Esophagus (tissue), 2 donors: Measurements from ENCODE around the gene RAB8B. TPM values are rescaled to one million over a fixed set of nuclear protein-coding genes. Genes with fewer than 3 reads are reported as not detected.
A peak's percentile ranks its signal among the peaks of the same experiment; 100 is the strongest.

ENCODE experiments used
- H3K27ac ChIP-seq, 2 donors: one replicate each; pipeline ENCODE4 v1.5.1; 2013; ENCODE audit warnings: low read depth in 2 of 2, mild to moderate bottlenecking in 2 of 2, inconsistent platforms in 1 of 2, low read length in 1 of 2, moderate library complexity in 1 of 2
- H3K27me3 ChIP-seq, 2 donors: one replicate each; pipeline ENCODE4 v1.6.1; 2013; ENCODE audit warnings: low read length in 2 of 2, control low read depth in 1 of 2, mild to moderate bottlenecking in 1 of 2; ENCODE audit not compliant: insufficient read depth in 2 of 2, control insufficient read depth in 1 of 2
- H3K36me3 ChIP-seq, 2 donors: one replicate each; pipeline ENCODE4 v1.6.1; 2013; ENCODE audit warnings: low read length in 1 of 2; ENCODE audit not compliant: control insufficient read depth in 2 of 2, insufficient read depth in 2 of 2
- H3K4me1 ChIP-seq, 2 donors: one replicate each; pipeline ENCODE4 v1.6.1; 2013; ENCODE audit warnings: low read length in 1 of 2; ENCODE audit not compliant: control insufficient read depth in 2 of 2, insufficient read depth in 2 of 2
- H3K4me3 ChIP-seq, 2 donors: one replicate each; pipeline ENCODE4 v1.5.1; 2013; ENCODE audit warnings: low read length in 2 of 2, mild to moderate bottlenecking in 2 of 2, low read depth in 1 of 2, moderate library complexity in 1 of 2
- H3K9me3 ChIP-seq, 2 donors: one replicate each; pipeline ENCODE4 v1.6.1; 2013; ENCODE audit warnings: mild to moderate bottlenecking in 2 of 2, low read depth in 1 of 2, low read length in 1 of 2, moderate library complexity in 1 of 2; ENCODE audit not compliant: control insufficient read depth in 2 of 2, insufficient read depth in 1 of 2
- WGBS, 2 donors: extraction: QIAGEN DNeasy Blood & Tissue Kit; methylation state at CpG; one replicate each; pipeline ENCODE4 v1.1.7; 2013; 5-methylcytosine and 5-hydroxymethylcytosine counted together
- polyA plus RNA-seq, 2 donors: library from polyadenylated mRNA; stranded (reverse); fragments of 200-250 nt; gene quantifications; one replicate each; pipeline ENCODE4 v1.2.3, GENCODE V29; 2013
- donor health status: healthy with polysubstance abuse.
- donor health status: Bipolar disorder and iron deficiency.

Gene RAB8B
- polyA plus RNA-seq: 1 to 10 TPM; 1.9 to 2.8 TPM

DNA sequence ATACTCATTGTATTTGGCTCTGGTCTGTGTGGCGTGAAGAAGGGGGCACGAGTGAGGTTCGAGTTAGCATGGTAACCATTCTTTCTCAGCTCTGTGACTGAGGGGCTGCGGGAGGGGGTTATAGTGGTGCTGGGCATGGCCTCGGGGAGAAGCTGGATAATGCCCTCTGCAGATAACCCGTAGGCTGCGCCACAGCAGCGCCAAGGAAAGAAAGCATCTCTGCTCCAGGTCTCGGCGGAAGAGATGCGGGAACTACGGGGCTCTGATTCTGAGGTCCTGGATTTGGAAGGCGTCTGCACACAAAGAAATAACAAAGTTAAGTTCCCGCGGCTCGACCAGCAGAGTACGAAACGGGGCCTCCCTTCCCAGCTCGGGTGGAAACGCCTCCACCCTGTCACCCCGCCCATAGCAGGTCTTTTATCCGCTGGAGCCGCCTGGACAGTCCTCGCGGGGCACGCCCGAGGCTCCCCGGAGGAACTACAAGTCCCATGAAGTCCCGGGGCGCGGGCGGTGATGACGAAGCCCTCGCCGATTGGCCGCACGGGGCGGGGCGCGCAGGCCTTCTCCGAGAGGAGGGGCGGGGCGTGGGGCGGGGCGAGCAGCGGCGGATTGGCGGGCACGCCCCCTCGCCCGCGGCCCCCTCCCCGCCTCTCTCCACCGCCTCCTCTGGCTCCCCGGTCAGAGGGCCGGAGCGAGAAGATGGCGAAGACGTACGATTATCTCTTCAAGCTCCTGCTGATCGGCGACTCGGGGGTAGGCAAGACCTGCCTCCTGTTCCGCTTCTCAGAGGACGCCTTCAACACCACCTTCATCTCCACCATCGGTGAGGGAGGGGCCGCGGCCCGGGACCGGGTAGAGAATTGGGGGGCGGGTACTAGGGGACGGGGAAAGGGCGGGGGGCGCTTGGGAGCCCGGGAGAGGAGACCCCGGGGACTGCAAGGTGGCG lies at the start of gene RAB8B:
TSS of gene RAB8B (plus strand) at position 681 of the 946 bp plus-strand sequence. CDS start at position 700, 19 bp downstream.
- Histone ChIP-seq H3K4me3 (peak within 1 kb of the TSS; percentile 71 to 89), H3K9me3 (no peaks in the 10 kb centered on the region), H3K27ac (peak within 1 kb of the TSS; percentile 82 to 87), H3K36me3 (no peaks in the 10 kb centered on the region), H3K27me3 (no peaks in the 10 kb centered on the region), H3K4me1 (peaks cover 0 to 3% of the 10 kb centered on the region in 2 donors)
- 0 to 1% methylated on average over 73 to 77 of the region's 77 CpGs for WGBS, 2 donors

DNA sequence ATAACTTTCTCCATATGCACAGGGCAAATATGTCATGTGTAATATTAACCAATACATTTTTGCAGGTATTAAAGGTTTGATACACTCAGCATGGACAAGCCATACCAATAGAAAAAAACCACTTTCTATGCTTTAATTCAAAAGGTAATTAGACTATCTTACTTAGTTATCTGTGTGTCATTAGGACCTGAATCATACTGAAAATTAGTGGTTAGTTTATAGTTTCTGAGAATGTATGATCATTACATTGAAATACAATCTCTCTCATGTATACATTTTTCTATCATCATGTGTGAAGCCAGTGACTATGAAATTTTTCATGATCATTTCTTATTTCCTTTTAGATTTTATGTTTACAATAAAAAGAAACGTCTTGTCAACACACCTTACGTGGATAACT lies 48.5 kb upstream of the RAB8B start:
- 92 to 93% methylated on average over 2 of the region's 2 CpGs for WGBS, 2 donors
- no peaks in the 10 kb centered on the region for H3K4me1 ChIP-seq

DNA sequence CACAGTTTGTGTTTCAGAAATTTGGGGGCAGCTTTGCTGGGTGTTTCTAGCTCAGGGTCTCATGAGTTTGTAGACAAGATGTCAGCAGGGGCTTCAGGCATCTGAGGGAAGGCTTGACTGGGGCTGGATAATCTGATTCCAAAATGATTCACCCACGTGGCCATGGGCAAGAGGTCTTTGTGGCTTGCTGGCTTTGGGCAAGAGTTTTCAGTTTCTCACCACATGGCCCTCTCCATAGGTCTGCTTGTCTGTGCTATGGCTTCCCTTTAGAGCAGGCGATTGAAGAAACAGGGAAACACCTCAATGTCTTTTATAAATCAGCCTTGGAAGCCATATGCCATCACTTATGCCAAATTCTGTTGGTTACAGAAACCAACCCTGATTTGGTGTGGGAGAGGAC lies 44.0 kb upstream of the RAB8B start:
- Histone ChIP-seq H3K9me3 (no peaks in the 10 kb centered on the region), H3K4me1 (no peaks in the 10 kb centered on the region), H3K36me3 (peaks cover 0 to 2% of the 10 kb centered on the region in 2 donors), H3K4me3 (no peak overlapping the region), H3K27ac (no peak overlapping the region), H3K27me3 (no peaks in the 10 kb centered on the region)
- WGBS, 2 donors: 91 to 92% methylated on average over 2 of the region's 2 CpGs

More for the DNA sequence above, 48.5 kb upstream of the RAB8B start:
- H3K36me3 ChIP-seq: peaks cover 0 to 2% of the 10 kb centered on the region in 2 donors
- H3K9me3 ChIP-seq: no peaks in the 10 kb centered on the region
- no peak overlapping the region for H3K4me3 ChIP-seq
- H3K27ac ChIP-seq: no peak overlapping the region
- no peaks in the 10 kb centered on the region for H3K27me3 ChIP-seq

DNA sequence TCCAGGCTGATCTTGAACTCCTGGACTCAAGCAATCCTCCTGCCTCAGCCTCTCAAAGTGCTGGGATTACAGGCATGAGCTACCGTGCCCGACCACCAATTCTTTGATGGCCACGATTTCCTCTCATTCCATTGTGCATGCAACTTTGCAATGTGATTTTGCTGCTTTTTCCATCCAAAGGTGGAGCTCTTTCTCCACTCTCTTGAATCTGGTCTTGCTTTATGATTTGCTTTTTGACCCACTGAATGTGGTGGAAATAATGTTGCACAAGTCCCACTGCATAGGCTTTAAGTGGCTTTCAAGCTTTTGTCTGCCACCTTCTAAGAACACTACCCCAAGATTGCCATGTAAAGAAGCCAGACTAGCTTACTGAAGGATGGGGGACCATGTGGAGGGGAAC lies 42.7 kb upstream of the RAB8B start:
- H3K27me3 ChIP-seq: no peaks in the 10 kb centered on the region
- H3K27ac ChIP-seq: no peak overlapping the region
- 77 to 79% methylated on average over 3 of the region's 3 CpGs for WGBS, 2 donors
- H3K9me3 ChIP-seq: no peaks in the 10 kb centered on the region
- H3K4me1 ChIP-seq: no peaks in the 10 kb centered on the region
- H3K36me3 ChIP-seq: peaks cover 0 to 2% of the 10 kb centered on the region in 2 donors
- no peak overlapping the region for H3K4me3 ChIP-seq

DNA sequence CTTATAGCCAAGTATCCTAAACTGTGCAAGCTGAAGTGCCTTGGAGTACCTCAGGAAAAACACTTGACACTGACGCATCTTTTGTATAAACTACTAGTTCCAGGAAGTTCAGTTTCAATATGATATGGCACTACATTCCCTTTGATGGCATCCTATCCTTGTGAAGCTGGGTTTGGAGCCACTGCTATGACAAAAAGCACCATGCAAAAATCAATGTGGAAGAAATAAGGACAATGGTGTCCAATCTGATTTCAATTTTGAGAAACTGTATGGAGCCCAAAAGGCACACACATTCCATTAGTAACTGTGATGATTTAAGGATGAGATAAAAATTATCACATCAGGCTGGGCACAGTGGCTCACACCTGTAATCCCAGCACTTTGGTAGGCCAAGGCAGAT lies 37.7 kb upstream of the RAB8B start:
- no peaks in the 10 kb centered on the region for H3K27me3 ChIP-seq
- H3K36me3 ChIP-seq: no peaks in the 10 kb centered on the region
- H3K27ac ChIP-seq: no peak overlapping the region
- WGBS, 2 donors: 90 to 93% methylated on average over 1 of the region's 1 CpG
- H3K4me3 ChIP-seq: no peak overlapping the region
- H3K4me1 ChIP-seq: no peaks in the 10 kb centered on the region
- no peaks in the 10 kb centered on the region for H3K9me3 ChIP-seq

DNA sequence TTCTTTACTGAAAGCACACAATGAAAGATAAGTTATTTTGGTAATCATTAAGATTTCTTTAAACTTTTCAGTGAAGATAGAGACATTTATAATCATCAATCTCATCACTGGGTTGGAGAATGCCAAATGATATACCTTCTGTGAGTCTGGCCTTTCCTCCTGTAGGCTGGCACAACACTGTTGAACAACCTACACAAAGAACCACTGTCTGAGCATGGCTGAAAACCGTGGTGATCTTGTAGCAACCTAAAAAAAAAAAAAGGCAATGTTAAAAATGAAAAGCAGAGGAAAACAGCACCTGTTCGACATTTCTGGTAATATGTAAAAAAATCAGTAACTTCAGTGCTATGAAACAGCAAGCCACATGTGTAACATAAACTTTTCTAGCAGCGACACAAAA lies 33.9 kb upstream of the RAB8B start:
- Histone ChIP-seq H3K4me1 (no peaks in the 10 kb centered on the region), H3K36me3 (no peaks in the 10 kb centered on the region), H3K27ac (no peak overlapping the region), H3K9me3 (no peaks in the 10 kb centered on the region), H3K27me3 (no peaks in the 10 kb centered on the region), H3K4me3 (peak overlapping the region in 1 of 2 donors; percentile 66)
- 66 to 74% methylated on average over 3 of the region's 3 CpGs for WGBS, 2 donors

DNA sequence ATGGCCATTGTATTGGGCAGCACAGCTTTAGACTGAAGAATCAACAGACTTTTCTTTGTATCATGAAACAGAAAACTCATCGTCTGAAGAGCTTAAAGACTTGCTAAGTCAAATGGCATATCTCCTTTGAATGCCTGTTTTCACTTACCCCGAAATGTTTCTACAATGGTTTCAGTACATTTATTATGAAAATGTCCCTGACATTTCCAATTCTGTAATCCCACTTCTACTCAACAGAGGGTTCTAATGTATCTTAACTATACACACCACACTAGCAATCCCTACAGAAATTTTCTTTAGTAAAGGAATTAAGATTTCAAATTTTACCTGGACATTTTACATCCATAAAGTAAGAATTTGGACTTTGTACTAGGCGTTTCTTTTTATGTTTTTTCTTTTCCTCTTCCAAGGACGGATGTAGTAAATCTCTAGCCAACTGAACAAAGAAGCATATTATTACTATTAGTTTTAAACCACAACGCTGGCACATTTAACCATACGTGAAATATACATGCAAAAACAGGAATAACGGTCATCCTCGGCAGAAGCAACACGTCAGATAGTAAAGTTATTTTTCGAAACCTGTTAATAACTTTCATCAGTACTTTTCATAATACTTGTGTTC lies 33.2 kb upstream of the RAB8B start:
- peak overlapping the region in 1 of 2 donors; percentile 83 for H3K27ac ChIP-seq

DNA sequence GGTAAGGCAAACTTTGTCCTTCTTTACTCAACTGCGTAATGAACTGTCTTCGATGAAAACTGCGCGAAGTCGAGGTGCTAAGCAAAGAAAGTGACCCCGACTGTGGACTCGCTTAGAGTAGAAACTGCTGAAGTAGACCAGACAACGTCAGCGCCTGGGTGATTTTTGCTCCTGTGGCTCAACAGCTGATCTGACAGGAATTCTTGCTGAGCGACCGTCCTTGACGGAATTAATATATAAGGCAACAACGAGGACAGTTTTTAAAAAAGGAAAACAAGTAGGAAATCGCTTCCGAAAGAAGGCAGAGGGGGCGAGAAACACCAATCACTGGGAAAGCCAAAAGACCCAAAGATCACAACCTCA lies 32.7 kb upstream of the RAB8B start:
- peak overlapping the region; percentile 66 to 72 for H3K4me3 ChIP-seq
- WGBS, 2 donors: 0% methylated on average over 16 of the region's 16 CpGs
- H3K4me1 ChIP-seq: no peaks in the 10 kb centered on the region

More for the DNA sequence above, 33.2 kb upstream of the RAB8B start:
- Histone ChIP-seq H3K27me3 (no peaks in the 10 kb centered on the region), H3K9me3 (no peaks in the 10 kb centered on the region), H3K4me3 (peak overlapping the region; percentile 66 to 72), H3K4me1 (no peaks in the 10 kb centered on the region), H3K36me3 (no peaks in the 10 kb centered on the region)
- 4 to 6% methylated on average over 10 of the region's 10 CpGs for WGBS, 2 donors

DNA sequence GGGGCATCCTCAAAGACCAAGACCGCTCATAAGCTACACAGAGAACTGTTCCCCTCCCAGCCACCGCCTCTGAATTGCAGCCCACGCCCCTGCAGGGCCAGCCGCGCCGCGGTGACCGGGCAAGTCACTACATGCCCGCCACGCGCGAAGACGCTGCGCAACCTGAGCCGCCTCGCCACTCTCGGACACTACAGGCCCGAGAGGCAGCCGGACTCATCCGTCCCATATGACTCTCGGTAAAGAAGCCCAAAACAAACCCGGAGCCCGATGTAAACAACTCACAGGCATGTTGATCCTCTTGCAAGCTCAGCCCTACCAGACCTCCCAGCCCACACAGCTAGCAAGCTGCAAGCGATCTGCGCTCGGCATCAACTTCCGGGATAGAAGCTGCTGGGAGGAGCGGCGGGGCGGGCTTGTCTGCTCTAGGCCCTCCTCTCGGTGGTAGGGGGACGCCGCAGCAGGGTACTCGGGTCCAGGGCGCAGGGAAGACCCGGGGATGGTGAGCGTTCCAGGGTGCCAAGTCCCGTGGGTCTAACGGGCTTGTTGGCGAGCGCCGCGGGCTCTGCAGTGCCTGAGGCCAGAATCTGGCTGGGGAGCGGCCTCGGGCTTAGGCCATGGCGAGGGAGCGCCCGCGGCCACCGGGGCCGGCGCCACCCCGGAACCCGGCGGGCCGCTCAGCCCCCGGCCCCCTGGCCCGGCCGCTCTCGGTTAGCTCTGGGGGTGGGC lies 32.1 kb upstream of the RAB8B start, which contains the start of gene RPS27L:
TSS of gene RPS27L (minus strand) at position 360 of the 726 bp plus-strand sequence. CDS start at position 288, 72 bp downstream.
- no peaks in the 10 kb centered on the region for H3K36me3 ChIP-seq
- H3K27me3 ChIP-seq: no peaks in the 10 kb centered on the region
- no peaks in the 10 kb centered on the region for H3K9me3 ChIP-seq
- no peaks in the 10 kb centered on the region for H3K4me1 ChIP-seq
- WGBS, 2 donors: 0% methylated on average over 59 to 60 of the region's 60 CpGs
- H3K27ac ChIP-seq: peak within 1 kb of the TSS; percentile 83 to 97
- peak within 1 kb of the TSS; percentile 66 to 72 for H3K4me3 ChIP-seq

More for the DNA sequence above, 32.7 kb upstream of the RAB8B start:
- Histone ChIP-seq H3K36me3 (no peaks in the 10 kb centered on the region), H3K9me3 (no peaks in the 10 kb centered on the region), H3K27ac (peak overlapping the region; percentile 83 to 97), H3K27me3 (no peaks in the 10 kb centered on the region)
